ENCODE data around the gene FYB2. TPM values are rescaled to one million over a fixed set of nuclear protein-coding genes. Genes with fewer than 3 reads are reported as not detected.

The FYB2 gene
- total and polyA plus RNA-seq, 8 donors, result 0.31 to 2.2 (median 0.75) TPM; not detected in 3

GRCh38 chr1:56672579-56672978 lies 146.6 kb downstream of the FYB2 start:
- Histone ChIP-seq H3K9me3 (no peaks in the 10 kb centered on the region), H3K4me3 (no peak overlapping the region), H3K4me1 (peaks cover 0 to 7% (median 3%) of the 10 kb centered on the region in 4 donors), H3K27me3 (no peaks in the 10 kb centered on the region), H3K27ac (no peak overlapping the region), H3K36me3 (no peaks in the 10 kb centered on the region)
- DNase-seq, result no peak
- no peak for TF ChIP-seq POLR2AphosphoS5 (IDR thresholded peaks at IDR 0.05)
- intact Hi-C loops (cut with DNase I; ENCODE audit: low total_unique reads), result no loop called here
- WGBS, 5 donors, result 0 to 85% (median 40%) methylated on average over 1 of the region's 1 CpG

- H3K27ac ChIP-seq, result no peak overlapping the region
- intact Hi-C loops (cut with DNase I; ENCODE audit: low total_unique reads), result no loop called here
- WGBS, 5 donors, result 76 to 94% (median 93%) methylated on average over 2 of the region's 2 CpGs
- H3K36me3 ChIP-seq, result no peaks in the 10 kb centered on the region
- TF ChIP-seq CTCF (IDR thresholded peaks at IDR 0.05) (no peak), POLR2AphosphoS5 (IDR thresholded peaks at IDR 0.05) (no peak), EP300 (IDR thresholded peaks at IDR 0.05) (no peak), POLR2A (IDR thresholded peaks at IDR 0.05) (no peak)
- no peak for DNase-seq
- no peak overlapping the region for H3K4me3 ChIP-seq
- H3K9me3 ChIP-seq, result no peaks in the 10 kb centered on the region
- no peaks in the 10 kb centered on the region for H3K27me3 ChIP-seq
- peaks cover 0 to 7% (median 3%) of the 10 kb centered on the region in 4 donors for H3K4me1 ChIP-seq
Observed at GRCh38 chr1:56671542-56671941, 147.7 kb downstream of the FYB2 start.

- intact Hi-C loops (cut with DNase I; ENCODE audit: low total_unique reads), result no loop called here
- no peak for DNase-seq
- Histone ChIP-seq H3K4me3 (no peak overlapping the region), H3K27ac (no peak overlapping the region), H3K4me1 (peaks cover 0 to 7% (median 3%) of the 10 kb centered on the region in 4 donors), H3K36me3 (no peaks in the 10 kb centered on the region), H3K27me3 (no peaks in the 10 kb centered on the region), H3K9me3 (no peaks in the 10 kb centered on the region)
- WGBS, 5 donors, result 90 to 96% (median 92%) methylated on average over 4 of the region's 4 CpGs
- TF ChIP-seq EP300 (IDR thresholded peaks at IDR 0.05) (no peak), CTCF (IDR thresholded peaks at IDR 0.05) (no peak), POLR2AphosphoS5 (IDR thresholded peaks at IDR 0.05) (no peak), POLR2A (IDR thresholded peaks at IDR 0.05) (no peak)
Observed at GRCh38 chr1:56671085-56671484, 148.1 kb downstream of the FYB2 start.

GRCh38 chr1:56670350-56670749 lies 148.9 kb downstream of the FYB2 start:
- intact Hi-C loops (cut with DNase I; ENCODE audit: low total_unique reads), result no loop called here
- H3K27ac ChIP-seq, result no peak overlapping the region
- 46 to 96% (median 49%) methylated on average over 2 of the region's 2 CpGs for WGBS, 5 donors
- peaks cover 0 to 7% (median 3%) of the 10 kb centered on the region in 4 donors for H3K4me1 ChIP-seq
- H3K36me3 ChIP-seq, result no peaks in the 10 kb centered on the region
- TF ChIP-seq CTCF (IDR thresholded peaks at IDR 0.05) (no peak), POLR2A (IDR thresholded peaks at IDR 0.05) (no peak), EP300 (IDR thresholded peaks at IDR 0.05) (no peak), POLR2AphosphoS5 (IDR thresholded peaks at IDR 0.05) (no peak)
- DNase-seq, result no peak
- H3K9me3 ChIP-seq, result no peaks in the 10 kb centered on the region
- H3K4me3 ChIP-seq, result no peak overlapping the region
- no peaks in the 10 kb centered on the region for H3K27me3 ChIP-seq

Other genes starting within 250 kb of the FYB2 start
- gene PLPP3, start 239.8 kb downstream of the FYB2 start, total RNA-seq, result 100 to 1,000 TPM in 2 of 5 donors, 10 to 100 TPM in 3; 28.7 to 145 (median 64.7) TPM
- gene PLPP3, start 239.8 kb downstream of the FYB2 start, polyA plus RNA-seq, result 10 to 100 TPM; 11.1 to 37.3 (median 17.6) TPM
- gene PRKAA2, start 174.1 kb downstream of the FYB2 start, total RNA-seq, result 10 to 100 TPM in 3 of 5 donors, 1 to 10 TPM in 2; 2.6 to 15.4 (median 12.1) TPM
- gene PRKAA2, start 174.1 kb downstream of the FYB2 start, polyA plus RNA-seq, result 1 to 10 TPM in 2 of 3 donors, under 1 TPM in 1; 0.93 to 2.0 (median 1.2) TPM
- gene C8A, start 35.4 kb upstream of the FYB2 start, total RNA-seq, result not detected
- gene C8A, start 35.4 kb upstream of the FYB2 start, polyA plus RNA-seq, result under 1 TPM in 2 of 3 donors, not detected in 1; 0.25 to 0.38 TPM
- not detected for gene C8B, start 146.6 kb upstream of the FYB2 start, total RNA-seq
- under 1 TPM in 2 of 3 donors, not detected in 1; 0.15 to 0.25 TPM for gene C8B, start 146.6 kb upstream of the FYB2 start, polyA plus RNA-seq